ENCODE results near the gene ADCY1. TPM values are rescaled to one million over a fixed set of nuclear protein-coding genes. Genes with fewer than 3 reads are reported as not detected.

Gene ADCY1
- total RNA-seq, 4 donors from 2014 or later = under 0.01 to 4.3 (median 4.1) TPM; not detected in 1

DNA sequence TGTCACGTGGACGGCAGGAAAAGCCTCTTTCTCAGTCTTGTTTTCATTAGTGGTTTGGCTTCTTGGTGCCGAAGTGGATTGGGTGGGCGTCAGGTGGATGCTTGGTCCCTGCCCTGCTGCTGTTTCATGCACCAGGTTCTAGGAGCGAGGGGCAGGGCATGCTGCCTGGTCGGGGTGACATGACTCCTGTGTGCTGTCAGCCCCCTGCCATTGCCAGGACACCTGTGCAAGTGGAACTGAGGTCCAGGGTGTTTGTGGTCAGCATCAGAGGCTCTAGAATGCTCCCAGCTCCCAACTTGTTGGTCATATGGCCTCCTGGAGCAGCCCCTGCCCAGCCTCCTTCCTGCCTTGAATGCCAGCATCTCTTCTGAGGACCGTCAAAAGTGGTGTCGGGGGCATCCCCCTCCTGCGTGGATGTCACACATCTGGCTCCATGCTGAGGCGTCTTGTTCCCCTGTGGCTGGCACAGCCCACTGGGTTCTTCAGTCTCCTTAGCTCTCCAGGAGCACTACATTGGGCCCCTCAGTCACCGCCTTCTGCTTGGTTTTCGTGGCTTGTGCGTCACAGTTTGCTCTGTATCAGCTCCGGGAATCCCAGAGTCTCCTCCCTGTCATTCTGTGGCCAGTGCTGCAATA is 24.8 kb downstream of the ADCY1 start:
- Histone ChIP-seq H3K27me3 (no peaks in the 10 kb centered on the region), H3K4me1 (no peaks in the 10 kb centered on the region), H3K36me3 (no peaks in the 10 kb centered on the region), H3K27ac (no peak overlapping the region), H3K4me3 (no peak overlapping the region), H3K9me3 (no peaks in the 10 kb centered on the region)
- no peak for DNase-seq
- intact Hi-C loops (cut with DNase I; ENCODE audit: low total_unique reads) = no loop called here
- no peak for TF ChIP-seq POLR2A (IDR thresholded peaks at IDR 0.05)

DNA sequence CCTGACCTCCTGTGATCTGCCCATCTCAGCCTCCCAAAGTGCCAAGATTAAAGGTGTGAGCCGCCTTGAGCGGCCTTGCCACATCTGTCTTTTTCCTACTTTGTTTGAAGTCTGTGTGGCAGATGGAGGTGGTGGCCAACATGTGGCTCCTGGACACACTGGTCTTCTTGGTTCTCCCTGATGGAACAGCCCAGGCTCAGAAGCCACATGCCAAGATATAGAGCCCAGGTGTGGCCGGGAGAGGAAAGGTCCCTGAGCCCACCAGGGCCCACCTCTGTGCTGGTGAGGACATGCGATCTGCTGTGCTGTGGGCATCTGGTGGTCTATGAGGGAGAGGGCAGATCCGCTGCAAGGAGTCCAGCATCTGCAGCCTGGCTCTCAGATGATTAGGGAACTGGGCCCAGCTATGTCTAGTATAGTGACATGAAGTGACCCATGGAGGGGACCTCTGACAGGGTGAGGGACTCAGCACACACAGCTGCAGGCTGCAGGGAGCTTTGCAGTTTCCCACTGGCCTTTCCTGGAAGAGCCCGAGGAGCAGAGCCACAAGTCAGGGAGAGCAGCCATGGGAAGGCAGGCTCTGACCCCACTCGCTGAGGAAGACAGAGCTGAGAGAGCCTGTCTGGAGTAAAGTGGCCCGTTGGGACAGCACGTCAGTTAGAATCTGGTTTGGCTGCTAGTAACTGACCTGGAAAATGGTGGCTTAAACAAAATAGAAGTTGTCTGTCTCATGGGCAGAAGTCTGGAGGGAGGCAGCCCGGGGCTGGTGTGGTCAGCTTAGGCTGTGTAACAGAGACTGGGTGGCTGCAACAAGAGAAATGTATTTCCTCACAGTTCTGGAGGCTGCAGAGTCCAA is 25.9 kb downstream of the ADCY1 start:
- H3K9me3 ChIP-seq = no peaks in the 10 kb centered on the region
- DNase-seq = no peak
- intact Hi-C loops (cut with DNase I; ENCODE audit: low total_unique reads) = no loop called here
- TF ChIP-seq, protein P1, sequence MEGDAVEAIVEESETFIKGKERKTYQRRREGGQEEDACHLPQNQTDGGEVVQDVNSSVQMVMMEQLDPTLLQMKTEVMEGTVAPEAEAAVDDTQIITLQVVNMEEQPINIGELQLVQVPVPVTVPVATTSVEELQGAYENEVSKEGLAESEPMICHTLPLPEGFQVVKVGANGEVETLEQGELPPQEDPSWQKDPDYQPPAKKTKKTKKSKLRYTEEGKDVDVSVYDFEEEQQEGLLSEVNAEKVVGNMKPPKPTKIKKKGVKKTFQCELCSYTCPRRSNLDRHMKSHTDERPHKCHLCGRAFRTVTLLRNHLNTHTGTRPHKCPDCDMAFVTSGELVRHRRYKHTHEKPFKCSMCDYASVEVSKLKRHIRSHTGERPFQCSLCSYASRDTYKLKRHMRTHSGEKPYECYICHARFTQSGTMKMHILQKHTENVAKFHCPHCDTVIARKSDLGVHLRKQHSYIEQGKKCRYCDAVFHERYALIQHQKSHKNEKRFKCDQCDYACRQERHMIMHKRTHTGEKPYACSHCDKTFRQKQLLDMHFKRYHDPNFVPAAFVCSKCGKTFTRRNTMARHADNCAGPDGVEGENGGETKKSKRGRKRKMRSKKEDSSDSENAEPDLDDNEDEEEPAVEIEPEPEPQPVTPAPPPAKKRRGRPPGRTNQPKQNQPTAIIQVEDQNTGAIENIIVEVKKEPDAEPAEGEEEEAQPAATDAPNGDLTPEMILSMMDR (IDR thresholded peaks at IDR 0.05) = no peak
- no peak for TF ChIP-seq POLR2A (IDR thresholded peaks at IDR 0.05)
- no peaks in the 10 kb centered on the region for H3K4me1 ChIP-seq
- no peak overlapping the region for H3K27ac ChIP-seq
- no peak overlapping the region for H3K4me3 ChIP-seq
- no peaks in the 10 kb centered on the region for H3K27me3 ChIP-seq
- no peaks in the 10 kb centered on the region for H3K36me3 ChIP-seq

DNA sequence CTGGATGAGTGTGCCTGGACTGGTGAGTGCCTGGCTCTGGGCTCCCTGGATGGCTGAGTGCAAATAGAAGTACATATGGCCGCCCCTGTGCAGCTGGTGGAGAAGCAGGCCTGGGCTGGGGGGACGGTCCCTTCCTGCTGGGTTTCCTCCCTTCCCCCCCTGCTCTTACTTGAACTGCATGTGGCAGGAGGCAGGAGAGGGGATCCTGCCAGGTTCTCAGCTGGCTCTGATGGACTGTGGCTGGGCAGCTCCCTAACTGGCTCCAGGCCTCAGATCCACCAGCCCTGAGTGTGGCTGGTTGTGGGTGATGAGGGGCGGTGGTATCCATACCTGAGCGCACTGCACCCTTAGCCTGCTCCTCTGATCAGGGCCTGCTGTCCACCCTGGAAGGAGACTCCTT is 26.9 kb downstream of the ADCY1 start:
- H3K27ac ChIP-seq = no peak overlapping the region
- intact Hi-C loops (cut with DNase I; ENCODE audit: low total_unique reads) = no loop called here
- H3K9me3 ChIP-seq = no peaks in the 10 kb centered on the region
- H3K36me3 ChIP-seq = no peaks in the 10 kb centered on the region
- no peaks in the 10 kb centered on the region for H3K27me3 ChIP-seq
- no peak for TF ChIP-seq POLR2A (IDR thresholded peaks at IDR 0.05)
- TF ChIP-seq, protein P1 (IDR thresholded peaks at IDR 0.05) = no peak
- no peak for DNase-seq
- no peak overlapping the region for H3K4me3 ChIP-seq
- no peaks in the 10 kb centered on the region for H3K4me1 ChIP-seq

DNA sequence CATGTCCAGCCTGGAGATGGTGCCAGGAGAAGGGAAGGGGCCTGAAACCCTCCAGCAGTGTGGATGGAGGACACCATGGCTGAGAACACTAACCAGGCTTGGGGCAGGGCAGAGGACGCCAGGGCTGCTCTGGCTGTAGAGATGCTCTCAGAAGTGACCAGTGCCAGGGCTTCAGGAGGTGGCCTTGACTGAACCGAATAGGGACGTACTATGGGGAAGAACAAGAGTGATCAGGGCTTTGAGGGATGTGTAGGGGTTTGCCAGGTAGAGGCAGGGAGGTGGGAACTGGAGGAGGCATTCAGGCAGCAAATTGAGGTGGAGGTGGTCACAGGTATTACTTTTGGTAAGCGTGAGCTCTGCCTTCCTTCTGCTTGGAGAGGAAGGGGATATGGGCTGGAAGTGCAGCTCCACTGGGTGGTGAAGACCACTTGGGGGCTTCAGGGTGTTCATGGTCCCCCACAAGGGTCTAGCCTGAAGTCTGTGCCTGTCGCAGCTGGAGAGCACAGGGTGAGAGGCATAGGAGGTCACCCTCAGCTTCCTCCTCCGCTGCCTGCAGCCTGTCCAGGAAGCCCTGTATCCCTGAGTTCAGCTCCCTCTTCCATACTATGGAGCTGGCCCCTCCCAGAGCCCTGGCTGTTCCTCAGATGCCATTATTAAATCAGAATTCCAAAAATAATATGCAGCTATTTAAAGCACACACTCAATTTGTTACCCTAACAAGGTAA is 27.8 kb downstream of the ADCY1 start:
- no peaks in the 10 kb centered on the region for H3K27me3 ChIP-seq
- TF ChIP-seq, protein P1 (IDR thresholded peaks at IDR 0.05) = no peak
- TF ChIP-seq POLR2A (IDR thresholded peaks at IDR 0.05) = no peak
- intact Hi-C loops (cut with DNase I; ENCODE audit: low total_unique reads) = no loop called here
- DNase-seq = no peak
- H3K4me1 ChIP-seq = no peaks in the 10 kb centered on the region
- H3K9me3 ChIP-seq = no peaks in the 10 kb centered on the region
- no peaks in the 10 kb centered on the region for H3K36me3 ChIP-seq
- H3K27ac ChIP-seq = no peak overlapping the region
- H3K4me3 ChIP-seq = no peak overlapping the region

DNA sequence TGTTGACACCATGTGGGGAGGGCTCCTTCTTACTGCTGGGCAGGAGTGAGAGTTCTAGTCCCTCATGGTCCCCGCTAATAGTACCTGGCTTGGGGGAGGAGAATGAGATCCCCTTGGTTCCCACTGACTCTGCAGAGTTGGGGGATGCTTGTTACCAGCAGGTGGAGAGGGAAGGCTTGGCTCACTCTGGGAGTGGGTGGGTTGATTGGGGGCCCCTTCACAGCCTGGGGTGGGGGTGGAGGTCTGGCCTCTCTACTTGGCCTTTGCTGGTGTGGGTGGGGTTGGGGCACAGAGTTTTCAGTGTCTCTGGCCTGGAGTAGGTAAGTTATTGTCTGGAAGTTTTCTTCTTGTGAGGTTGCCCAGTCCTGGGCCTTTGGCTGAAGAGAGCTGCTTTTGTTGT is 31.9 kb downstream of the ADCY1 start:
- Histone ChIP-seq H3K36me3 (no peaks in the 10 kb centered on the region), H3K4me1 (no peaks in the 10 kb centered on the region), H3K27ac (no peak overlapping the region), H3K27me3 (no peaks in the 10 kb centered on the region), H3K4me3 (no peak overlapping the region), H3K9me3 (no peaks in the 10 kb centered on the region)
- no peak for TF ChIP-seq POLR2A (IDR thresholded peaks at IDR 0.05)
- TF ChIP-seq, protein P1 (IDR thresholded peaks at IDR 0.05) = no peak
- no peak for DNase-seq
- intact Hi-C loops (cut with DNase I; ENCODE audit: low total_unique reads) = no loop called here

Measured in uterus (tissue), 4 donors.